WTC11 (cell line): ENCODE data around the gene CAP1. TPM values are rescaled to one million over a fixed set of nuclear protein-coding genes. Genes with fewer than 3 reads are reported as not detected.

ENCODE experiments used
- ATAC-seq: fragments of 200-7000 bp; cut with Tn5 transposase; 2 replicates; pipeline ENCODE4 v1.10.0; 2021; ENCODE audit warnings: mild to moderate bottlenecking, moderate library complexity
- CTCF ChIA-PET: fragments of 300-600 bp; sonication (Branson Sonifier 250); formaldehyde crosslinking; loops from one replicate; lab custom pipeline; 2021; ENCODE audit warnings: antibody characterized with exemption; lab: Charles Lee
- POLR2A ChIA-PET: fragments of 350-600 bp; sonication (Branson Sonifier 250); formaldehyde crosslinking; loops from one replicate; lab custom pipeline; 2021; ENCODE audit warnings: antibody characterized with exemption; lab: Charles Lee
- DNase-seq: peaks from one replicate; pipeline ENCODE4 v3.0.0; 2021; ENCODE audit warnings: low spot score
- H3K27ac Mint-ChIP-seq: 2 replicates; pipeline ENCODE4 v1.8.0; 2021; ENCODE audit warnings: mixed read lengths
- H3K27me3 Mint-ChIP-seq: 2 replicates; pipeline ENCODE4 v1.8.0; 2021; ENCODE audit warnings: low read depth, mild to moderate bottlenecking, moderate library complexity, mixed read lengths
- H3K36me3 Mint-ChIP-seq: 2 replicates; pipeline ENCODE4 v1.8.0; 2021; ENCODE audit warnings: mixed read lengths
- H3K4me1 Mint-ChIP-seq: 2 replicates; pipeline ENCODE4 v1.8.0; 2022; ENCODE audit warnings: mixed read lengths
- H3K4me3 Mint-ChIP-seq: 2 replicates; pipeline ENCODE4 v1.8.0; 2021; ENCODE audit warnings: mild to moderate bottlenecking, moderate library complexity, mixed read lengths
- H3K9me3 Mint-ChIP-seq: 2 replicates; pipeline ENCODE4 v1.8.0; 2021; ENCODE audit warnings: mixed read lengths
- ARID4B ChIP-seq: sonication (generic); formaldehyde crosslinking; IDR thresholded peaks from 2 replicates; pipeline ENCODE4 v1.8.0; 2023; ENCODE audit warnings: missing genetic modification reagents, mild to moderate bottlenecking, borderline replicate concordance
- ESRRA ChIP-seq: sonication (generic); formaldehyde crosslinking; IDR thresholded peaks from 2 replicates; pipeline ENCODE4 v1.8.1; 2022; ENCODE audit warnings: mild to moderate bottlenecking, missing genetic modification reagents, borderline replicate concordance
- ETV6 ChIP-seq: sonication (generic); formaldehyde crosslinking; IDR thresholded peaks from 2 replicates; pipeline ENCODE4 v1.8.1; 2022; ENCODE audit warnings: mild to moderate bottlenecking, missing genetic modification reagents
- FOXP1 ChIP-seq: sonication (generic); formaldehyde crosslinking; IDR thresholded peaks from 2 replicates; pipeline ENCODE4 v1.8.0; 2022; ENCODE audit warnings: missing genetic modification reagents, mild to moderate bottlenecking, moderate library complexity, borderline replicate concordance
- JAZF1 ChIP-seq: fragments of 250-450 bp; sonication (Bioruptor Pico); IDR thresholded peaks from 2 replicates; pipeline ENCODE4 v1.9.0; 2021; ENCODE audit warnings: moderate library complexity, mild to moderate bottlenecking, inconsistent platforms
- JUN ChIP-seq: sonication (generic); formaldehyde crosslinking; IDR thresholded peaks from 2 replicates; pipeline ENCODE4 v1.8.0; 2023; ENCODE audit warnings: mild to moderate bottlenecking, missing genetic modification reagents
- NFYB ChIP-seq: sonication (generic); formaldehyde crosslinking; conservative IDR thresholded peaks from 2 replicates; pipeline ENCODE4 v1.8.0; 2022; ENCODE audit warnings: low read depth, missing genetic modification reagents
- OVOL2 ChIP-seq: fragments of 250-450 bp; sonication (Bioruptor Pico); IDR thresholded peaks from 2 replicates; pipeline ENCODE4 v1.9.0; 2021; ENCODE audit warnings: mild to moderate bottlenecking, borderline replicate concordance
- PRDM15 ChIP-seq: sonication (generic); formaldehyde crosslinking; IDR thresholded peaks from 2 replicates; pipeline ENCODE4 v1.8.0; 2022; ENCODE audit warnings: missing genetic modification reagents
- RORB ChIP-seq: fragments of 250-450 bp; sonication (Bioruptor Pico); IDR thresholded peaks from 2 replicates; pipeline ENCODE4 v1.9.0; 2021; ENCODE audit warnings: mild to moderate bottlenecking
- TEAD4 ChIP-seq: sonication (generic); formaldehyde crosslinking; IDR thresholded peaks from 2 replicates; pipeline ENCODE4 v1.8.0; 2022; ENCODE audit warnings: mild to moderate bottlenecking, missing genetic modification reagents
- ZMAT4 ChIP-seq: fragments of 250-450 bp; sonication (Bioruptor Pico); IDR thresholded peaks from 2 replicates; pipeline ENCODE4 v1.9.0; 2021; ENCODE audit warnings: mild to moderate bottlenecking
- ZNF219 ChIP-seq: sonication (generic); formaldehyde crosslinking; IDR thresholded peaks from 2 replicates; pipeline ENCODE4 v1.8.0; 2023; ENCODE audit warnings: missing genetic modification reagents, mild to moderate bottlenecking, borderline replicate concordance
- ZNF263 ChIP-seq: sonication (generic); formaldehyde crosslinking; IDR thresholded peaks from 2 replicates; pipeline ENCODE4 v1.8.1; 2022; ENCODE audit warnings: low read depth, mild to moderate bottlenecking, moderate library complexity, missing genetic modification reagents
- ZNF416 ChIP-seq: fragments of 250-450 bp; sonication (Bioruptor Pico); IDR thresholded peaks from 2 replicates; pipeline ENCODE4 v1.9.0; 2021; ENCODE audit warnings: mild to moderate bottlenecking, inconsistent platforms
- total RNA-seq: library from RNA; stranded (reverse); gene quantifications from 3 replicates; pipeline ENCODE4 v1.2.3, GENCODE V29; 2021
- TF ChIP-seq, protein P1 (sequence below): sonication (generic); formaldehyde crosslinking; IDR thresholded peaks from 2 replicates; pipeline ENCODE4 v1.8.1; 2022; ENCODE audit warnings: mild to moderate bottlenecking, moderate library complexity, missing genetic modification reagents

The CAP1 gene
- total RNA-seq, 1 experiment from 2014 or later: 304 TPM

DNA sequence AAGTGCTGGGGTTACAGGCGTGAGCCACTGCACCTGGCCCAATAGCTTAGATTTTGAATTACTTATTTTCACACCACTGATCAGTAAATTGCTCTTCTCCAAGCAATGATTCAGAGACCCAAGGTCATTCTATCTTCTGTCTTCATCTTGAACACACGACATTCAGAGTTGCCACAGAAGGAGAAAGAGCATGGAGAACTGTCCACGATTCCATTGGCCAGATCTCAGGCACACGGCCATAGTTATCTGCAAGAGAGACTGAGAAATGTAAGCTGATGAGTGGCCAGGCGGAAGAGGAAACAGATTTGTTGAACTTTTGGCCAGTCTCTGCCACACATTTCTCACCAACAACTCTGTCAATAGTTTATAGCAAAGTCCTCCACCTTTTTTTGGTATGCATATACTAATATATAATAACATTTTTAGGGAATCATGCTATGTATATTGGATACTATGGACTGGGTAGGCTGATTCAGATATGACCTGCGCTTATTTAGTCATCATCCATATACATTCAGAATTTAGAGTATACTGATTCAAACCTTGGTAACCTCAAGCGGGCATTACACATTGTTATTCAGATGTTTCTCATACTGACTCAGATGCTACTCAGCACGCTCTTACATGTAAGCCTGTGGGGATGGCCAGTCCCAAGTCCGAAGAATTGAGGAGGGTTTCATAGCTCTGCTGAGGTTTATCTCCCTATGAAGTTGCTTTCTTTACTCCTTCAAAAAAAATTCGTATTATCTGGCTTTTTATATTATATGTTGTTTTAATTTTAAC is 25.5 kb upstream of the CAP1 start:
- Mint-ChIP-seq H3K4me3 (no peak overlapping the region), H3K9me3 (peaks cover 20% of the 10 kb centered on the region), H3K27ac (no peak overlapping the region), H3K27me3 (no peaks in the 10 kb centered on the region), H3K36me3 (no peaks in the 10 kb centered on the region)
- POLR2A ChIA-PET: interaction anchor here (0.6 kb wide), 1 partner anchor 758 kb away, joined by 3 read pairs; no protein-coding TSS in a partner anchor
- DNase-seq (no peak), ATAC-seq (no peak)
- TF ChIP-seq ESRRA: no peak
- TF ChIP-seq JUN (CRISPR knock-in tag): no peak
- TF ChIP-seq, all 79 proteins: peak for 0
- CTCF ChIA-PET: interaction anchor here (0.6 to 1.9 kb wide), 8 partner anchors 14 to 409 kb away, joined by 3 to 8 read pairs (median 4); no protein-coding TSS in a partner anchor
- H3K4me1 Mint-ChIP-seq: no peaks in the 10 kb centered on the region

GRCh38 chr1:40017951-40018575 is 22.5 kb upstream of the CAP1 start:
- ChIA-PET POLR2A (no interaction called here), CTCF (interaction anchor here (0.6 to 1.6 kb wide), 14 partner anchors 11 to 320 kb away, joined by 3 to 16 read pairs (median 4); partner anchors contain the start of gene MYCL)
- no peak overlapping the region for H3K27ac Mint-ChIP-seq
- H3K4me1 Mint-ChIP-seq: no peaks in the 10 kb centered on the region
- no peak overlapping the region for H3K4me3 Mint-ChIP-seq
- peak; percentile 85 for ATAC-seq
- H3K36me3 Mint-ChIP-seq: no peaks in the 10 kb centered on the region
- DNase-seq: no peak
- H3K27me3 Mint-ChIP-seq: no peaks in the 10 kb centered on the region
- TF ChIP-seq ZMAT4 (CRISPR knock-in tag): no peak
- no peak for TF ChIP-seq ETV6
- TF ChIP-seq OVOL2 (CRISPR knock-in tag): no peak
- no peak for TF ChIP-seq ARID4B
- no peak for TF ChIP-seq TEAD4 (CRISPR knock-in tag)
- TF ChIP-seq ZNF263 (CRISPR knock-in tag): no peak
- no peak for TF ChIP-seq FOXP1 (CRISPR knock-in tag)
- no peak for TF ChIP-seq NFYB (CRISPR knock-in tag)
- TF ChIP-seq ZNF219 (CRISPR knock-in tag): no peak
- no peak for TF ChIP-seq RORB
- peaks cover 17% of the 10 kb centered on the region for H3K9me3 Mint-ChIP-seq

DNA sequence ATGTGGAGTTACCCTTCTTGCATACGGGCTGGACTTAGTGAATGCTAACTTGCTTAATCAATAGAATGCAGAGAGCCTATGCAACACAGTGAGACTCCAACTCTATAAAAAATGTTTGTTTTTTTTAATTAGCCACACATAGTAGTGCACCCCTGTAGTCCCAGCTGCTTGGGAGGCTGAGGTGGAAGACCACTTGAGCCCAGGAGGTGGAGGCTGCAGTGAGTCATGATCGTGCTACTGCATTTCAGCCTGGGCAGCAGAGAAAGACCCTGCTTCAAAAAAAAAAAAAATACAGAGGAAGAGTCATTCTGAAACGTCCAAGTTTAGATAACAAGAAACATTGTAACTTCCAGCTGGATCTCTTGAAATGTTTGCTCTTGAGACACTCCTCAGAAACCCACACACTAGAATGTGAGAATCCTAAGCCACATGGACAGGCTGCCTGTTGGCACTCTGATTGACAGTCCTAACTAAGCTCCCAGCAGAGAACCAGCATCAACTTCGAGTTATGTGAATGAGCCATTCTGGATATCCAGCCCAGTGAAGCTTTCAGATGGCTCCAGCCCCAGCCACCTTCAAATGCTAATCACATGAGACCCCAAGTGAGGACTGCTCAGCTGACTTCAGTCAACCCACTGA is 20.0 kb upstream of the CAP1 start:
- DNase-seq (no peak), ATAC-seq (no peak)
- H3K27me3 Mint-ChIP-seq: no peaks in the 10 kb centered on the region; the same call in 1 of the 2 replicates
- ChIA-PET POLR2A (no interaction called here), CTCF (interaction anchor here (1.6 to 1.9 kb wide), 3 partner anchors 12 to 101 kb away, joined by 3 to 8 read pairs (median 6); no protein-coding TSS in a partner anchor)
- TF ChIP-seq, protein P1, sequence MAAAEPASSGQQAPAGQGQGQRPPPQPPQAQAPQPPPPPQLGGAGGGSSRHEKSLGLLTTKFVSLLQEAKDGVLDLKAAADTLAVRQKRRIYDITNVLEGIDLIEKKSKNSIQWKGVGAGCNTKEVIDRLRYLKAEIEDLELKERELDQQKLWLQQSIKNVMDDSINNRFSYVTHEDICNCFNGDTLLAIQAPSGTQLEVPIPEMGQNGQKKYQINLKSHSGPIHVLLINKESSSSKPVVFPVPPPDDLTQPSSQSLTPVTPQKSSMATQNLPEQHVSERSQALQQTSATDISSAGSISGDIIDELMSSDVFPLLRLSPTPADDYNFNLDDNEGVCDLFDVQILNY (CRISPR knock-in tag): no peak
- TF ChIP-seq PRDM15 (CRISPR knock-in tag) (no peak), JAZF1 (CRISPR knock-in tag) (no peak), NFYB (CRISPR knock-in tag) (no peak), ZNF416 (CRISPR knock-in tag) (no peak)
- H3K4me1 Mint-ChIP-seq: no peaks in the 10 kb centered on the region
- H3K9me3 Mint-ChIP-seq: peaks cover 26% of the 10 kb centered on the region
- no peaks in the 10 kb centered on the region for H3K36me3 Mint-ChIP-seq
- no peak overlapping the region for H3K4me3 Mint-ChIP-seq
- H3K27ac Mint-ChIP-seq: no peak overlapping the region
